Liver (tissue), 9 donors: ENCODE data around the gene ANKRD35. TPM values are rescaled to one million over a fixed set of nuclear protein-coding genes. Genes with fewer than 3 reads are reported as not detected.

Source experiments
- DNase-seq: peaks from one replicate; pipeline ENCODE4 v3.0.0-alpha.2; 2017; ENCODE audit warnings: low spot score
- H3K27ac ChIP-seq, 2 donors: one replicate each; pipeline ENCODE4 v1.7.0; 2013; ENCODE audit warnings: inconsistent platforms in 2 of 2, low read length in 2 of 2, control low read depth in 1 of 2, low read depth in 1 of 2, mild to moderate bottlenecking in 1 of 2
- H3K27me3 ChIP-seq, 4 donors: one replicate each; pipeline versions ENCODE4 v1.6.1 to v1.7.0; 2013; ENCODE audit warnings: low read length in 3 of 4, inconsistent platforms in 1 of 4, mild to moderate bottlenecking in 1 of 4, moderate library complexity in 1 of 4; ENCODE audit not compliant: control insufficient read depth in 4 of 4, insufficient read depth in 4 of 4
- H3K36me3 ChIP-seq, 4 donors: one replicate each; pipeline versions ENCODE4 v1.6.1 to v1.7.0; 2013; ENCODE audit warnings: low read length in 3 of 4, mild to moderate bottlenecking in 3 of 4, low read depth in 1 of 4, moderate library complexity in 1 of 4; ENCODE audit not compliant: control insufficient read depth in 4 of 4, insufficient read depth in 3 of 4
- H3K4me1 ChIP-seq, 4 donors: one replicate each; pipeline versions ENCODE4 v1.6.1 to v1.7.0; 2013; ENCODE audit warnings: low read length in 3 of 4, mild to moderate bottlenecking in 3 of 4, moderate library complexity in 1 of 4; ENCODE audit not compliant: control insufficient read depth in 4 of 4, insufficient read depth in 4 of 4
- H3K4me3 ChIP-seq, 3 donors: one replicate each; pipeline versions ENCODE4 v1.6.1 to v1.7.0; 2013; ENCODE audit warnings: low read length in 3 of 3, control low read depth in 1 of 3, low read depth in 1 of 3, mild to moderate bottlenecking in 1 of 3
- H3K9ac ChIP-seq, 2 donors: one replicate each; pipeline ENCODE4 v1.7.0; 2013; ENCODE audit warnings: low read length in 2 of 2, mild to moderate bottlenecking in 2 of 2, moderate library complexity in 2 of 2, control low read depth in 1 of 2, low read depth in 1 of 2
- H3K9me3 ChIP-seq, 4 donors: one replicate each; pipeline versions ENCODE4 v1.6.1 to v1.7.0; 2013; ENCODE audit warnings: low read length in 3 of 4; ENCODE audit not compliant: control insufficient read depth in 4 of 4
- EGR1 ChIP-seq, 2 donors: IDR thresholded peaks; 2 replicates each; pipeline ENCODE4 v1.6.1; 2016 to 2018; ENCODE audit warnings: antibody characterized with exemption in 2 of 2, low read depth in 2 of 2
- FOXA1 ChIP-seq: IDR thresholded peaks from 2 replicates; pipeline ENCODE4 v1.6.1; 2016; ENCODE audit warnings: antibody characterized with exemption
- FOXA2 ChIP-seq: IDR thresholded peaks from 2 replicates; pipeline ENCODE4 v1.6.1; 2016; ENCODE audit warnings: antibody characterized with exemption
- GABPA ChIP-seq, 2 donors: IDR thresholded peaks in 1 of 2; conservative IDR thresholded peaks in 1 of 2; 2 replicates each; pipeline ENCODE4 v1.6.1; 2016; ENCODE audit warnings: antibody characterized with exemption in 2 of 2, mild to moderate bottlenecking in 1 of 2, moderate library complexity in 1 of 2
- HNF4A ChIP-seq, 2 donors: conservative IDR thresholded peaks; 2 replicates each; pipeline ENCODE4 v1.6.1; 2016; ENCODE audit warnings: antibody characterized with exemption in 2 of 2, mild to moderate bottlenecking in 2 of 2
- HNF4G ChIP-seq: IDR thresholded peaks from 2 replicates; pipeline ENCODE4 v1.6.1; 2016; ENCODE audit warnings: antibody characterized with exemption
- JUND ChIP-seq, 2 donors: IDR thresholded peaks; 2 replicates each; pipeline ENCODE4 v1.6.1; 2016; ENCODE audit warnings: antibody characterized with exemption in 2 of 2
- NR2F2 ChIP-seq: IDR thresholded peaks from 2 replicates; pipeline ENCODE4 v1.6.1; 2016; ENCODE audit warnings: antibody characterized with exemption
- RXRA ChIP-seq, 2 donors: IDR thresholded peaks; 2 replicates each; pipeline ENCODE4 v1.6.1; 2017 to 2018; ENCODE audit warnings: antibody characterized with exemption in 2 of 2, mild to moderate bottlenecking in 1 of 2
- SP1 ChIP-seq: IDR thresholded peaks from 2 replicates; pipeline ENCODE4 v1.6.1; 2018; ENCODE audit warnings: antibody characterized with exemption, mild to moderate bottlenecking
- TAF1 ChIP-seq: conservative IDR thresholded peaks from 2 replicates; pipeline ENCODE4 v1.6.1; 2016; ENCODE audit warnings: antibody characterized with exemption, mild to moderate bottlenecking
- WGBS: extraction: QIAGEN DNeasy Blood & Tissue Kit; methylation state at CpG from one replicate; pipeline ENCODE4 v1.1.7; 2013; 5-methylcytosine and 5-hydroxymethylcytosine counted together
- polyA plus RNA-seq, 2 donors: library from polyadenylated mRNA; stranded (reverse) in 1 of 2; unstranded in 1 of 2; fragments of 200-250 nt in 1 of 2; fragments of >200 nt in 1 of 2; fragmentation: Nextera tagmentation in 1 of 2; extraction: Ambion mirVana in 1 of 2; gene quantifications; one replicate each; pipeline versions ENCODE4 v1.2.1 to v1.2.3, GENCODE V29; 2013 to 2015
- total RNA-seq, 2 donors: library from RNA; depleted of rRNA; stranded (reverse); fragments of >200 nt; gene quantifications; one replicate each; pipeline ENCODE4 v1.2.3, GENCODE V29; 2014
- TF ChIP-seq, protein P1 (sequence below): IDR thresholded peaks from 2 replicates; pipeline ENCODE4 v1.6.1; 2016; ENCODE audit warnings: antibody characterized with exemption
- TF ChIP-seq, protein P2 (sequence below): IDR thresholded peaks from 2 replicates; pipeline ENCODE4 v1.6.1; 2016; ENCODE audit warnings: antibody characterized with exemption
- TF ChIP-seq, protein P3 (sequence below): IDR thresholded peaks from 2 replicates; pipeline ENCODE4 v1.6.1; 2016; ENCODE audit warnings: antibody characterized with exemption, mild to moderate bottlenecking
- TF ChIP-seq, protein P4 (sequence below): fragments of 150-350 bp; IDR thresholded peaks from 2 replicates; pipeline ENCODE4 v1.5.1; 2017; ENCODE audit warnings: improper control_type of control experiment, low read depth, low read length; ENCODE audit not compliant: missing input control
- donor health status: healthy.
- donor health status: healthy.
- donor health status: healthy.
- donor health status: healthy.
- donor health status: healthy.

ANKRD35 gene
- total and polyA plus RNA-seq, 4 donors = 0.05 to 1.9 (median 1.4) TPM

DNA sequence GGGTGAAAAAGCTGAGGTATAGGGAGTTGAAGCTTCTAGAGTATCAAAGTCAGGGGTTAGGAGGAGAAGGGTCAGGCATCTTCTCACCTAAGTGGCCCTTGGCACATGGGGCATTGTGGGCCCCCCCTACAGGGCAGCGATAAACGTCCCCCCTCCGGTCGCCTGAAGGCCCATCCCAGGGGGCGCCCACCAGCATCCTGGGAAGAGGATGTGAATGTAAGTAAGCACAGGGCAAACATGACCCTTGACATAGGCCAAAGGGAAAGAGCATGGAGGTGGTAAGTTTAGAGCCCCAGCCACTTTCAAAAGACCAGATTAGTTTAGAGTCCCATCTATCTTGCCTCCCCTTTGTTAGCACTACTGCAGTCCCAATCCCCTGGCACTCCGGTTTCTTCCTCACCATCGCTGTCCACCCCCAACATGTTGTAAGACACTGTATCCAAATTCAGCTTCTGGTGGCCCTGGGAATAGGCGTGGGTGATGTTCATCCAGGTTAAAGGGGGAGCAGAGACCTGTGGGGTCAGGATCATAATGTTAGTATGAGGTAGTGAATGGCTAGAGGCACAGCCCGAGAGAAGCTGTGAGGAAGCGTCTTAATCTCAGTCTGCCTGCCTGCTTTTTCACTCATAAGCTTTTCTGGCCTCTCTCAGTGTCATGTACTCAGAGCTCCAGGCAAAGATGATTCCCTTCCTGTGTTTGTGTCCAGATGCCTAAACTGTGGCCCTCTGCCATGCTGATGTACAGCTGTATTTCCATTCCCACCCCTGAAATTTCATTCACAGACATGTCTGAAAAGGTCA lies 21.5 kb upstream of the ANKRD35 start:
- DNase-seq = no peak
- WGBS = 81% methylated on average over 10 of the region's 10 CpGs
- H3K4me3 ChIP-seq = no peak overlapping the region
- H3K36me3 ChIP-seq = peaks cover 4 to 9% (median 7%) of the 10 kb centered on the region in 4 donors
- no peak overlapping the region for H3K9ac ChIP-seq
- no peaks in the 10 kb centered on the region for H3K4me1 ChIP-seq
- TF ChIP-seq FOXA1 (no peak), TAF1 (no peak), SP1 (no peak), NR2F2 (no peak)
- TF ChIP-seq, protein P1, sequence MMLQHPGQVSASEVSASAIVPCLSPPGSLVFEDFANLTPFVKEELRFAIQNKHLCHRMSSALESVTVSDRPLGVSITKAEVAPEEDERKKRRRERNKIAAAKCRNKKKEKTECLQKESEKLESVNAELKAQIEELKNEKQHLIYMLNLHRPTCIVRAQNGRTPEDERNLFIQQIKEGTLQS = no peak
- no peaks in the 10 kb centered on the region for H3K27me3 ChIP-seq
- no peak overlapping the region for H3K27ac ChIP-seq
- no peaks in the 10 kb centered on the region for H3K9me3 ChIP-seq

DNA sequence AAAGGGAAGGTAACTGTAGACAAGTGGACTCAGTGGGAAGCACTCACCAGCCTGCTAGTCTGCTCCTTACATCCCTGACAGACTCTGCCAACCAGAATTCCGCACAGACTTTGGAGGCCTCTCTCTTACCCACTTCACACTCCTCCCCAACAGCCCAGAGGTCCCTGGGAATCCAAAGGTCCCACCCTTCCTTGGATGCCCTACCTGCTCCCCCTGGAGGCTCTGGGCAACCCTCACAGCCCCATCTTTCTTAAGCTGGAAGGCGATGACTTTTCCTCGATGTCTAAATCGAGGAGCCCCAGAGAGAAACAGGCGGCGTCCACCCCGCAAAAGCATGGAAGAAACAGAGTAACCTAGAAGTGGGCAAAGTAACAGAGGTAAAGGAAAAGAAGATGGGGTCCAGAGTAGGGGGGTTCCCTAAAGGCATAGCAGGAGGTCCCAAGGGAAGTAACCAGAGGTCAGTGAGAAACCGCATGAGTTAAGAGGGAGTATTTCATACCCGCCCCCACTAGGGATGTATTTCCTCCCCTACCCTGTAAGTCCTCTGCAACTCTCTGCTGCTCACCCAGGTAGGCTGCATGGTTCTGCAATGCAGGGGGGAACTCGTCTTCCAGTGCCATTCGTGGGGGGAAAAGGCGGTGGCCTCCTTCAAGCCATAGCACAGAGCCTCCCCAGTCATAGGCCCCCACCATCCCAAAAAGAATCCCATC lies 15.8 kb upstream of the ANKRD35 start:
- 94% methylated on average over 12 of the region's 12 CpGs for WGBS
- Histone ChIP-seq H3K27ac (no peak overlapping the region), H3K36me3 (no peaks in the 10 kb centered on the region)

More for the DNA sequence above, 15.8 kb upstream of the ANKRD35 start:
- no peak overlapping the region for H3K4me3 ChIP-seq
- no peak overlapping the region for H3K9ac ChIP-seq
- no peaks in the 10 kb centered on the region for H3K4me1 ChIP-seq
- H3K9me3 ChIP-seq = no peaks in the 10 kb centered on the region
- no peaks in the 10 kb centered on the region for H3K27me3 ChIP-seq
- no peak for DNase-seq
- TF ChIP-seq, protein P2, sequence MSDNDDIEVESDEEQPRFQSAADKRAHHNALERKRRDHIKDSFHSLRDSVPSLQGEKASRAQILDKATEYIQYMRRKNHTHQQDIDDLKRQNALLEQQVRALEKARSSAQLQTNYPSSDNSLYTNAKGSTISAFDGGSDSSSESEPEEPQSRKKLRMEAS = no peak
- TF ChIP-seq JUND (IDR thresholded peaks at IDR 0.05) (no peak), EGR1 (IDR thresholded peaks at IDR 0.05; ENCODE audit: low read depth in 2 of 2) (no peak), NR2F2 (no peak), RXRA (IDR thresholded peaks at IDR 0.05) (no peak), GABPA (IDR thresholded peaks at IDR 0.05 in 1 of 2, conservative IDR thresholded peaks at IDR 0.05 in 1 of 2) (no peak), HNF4A (conservative IDR thresholded peaks at IDR 0.05) (no peak), FOXA2 (no peak), SP1 (no peak), FOXA1 (no peak), HNF4G (no peak)
- TF ChIP-seq, protein P3, sequence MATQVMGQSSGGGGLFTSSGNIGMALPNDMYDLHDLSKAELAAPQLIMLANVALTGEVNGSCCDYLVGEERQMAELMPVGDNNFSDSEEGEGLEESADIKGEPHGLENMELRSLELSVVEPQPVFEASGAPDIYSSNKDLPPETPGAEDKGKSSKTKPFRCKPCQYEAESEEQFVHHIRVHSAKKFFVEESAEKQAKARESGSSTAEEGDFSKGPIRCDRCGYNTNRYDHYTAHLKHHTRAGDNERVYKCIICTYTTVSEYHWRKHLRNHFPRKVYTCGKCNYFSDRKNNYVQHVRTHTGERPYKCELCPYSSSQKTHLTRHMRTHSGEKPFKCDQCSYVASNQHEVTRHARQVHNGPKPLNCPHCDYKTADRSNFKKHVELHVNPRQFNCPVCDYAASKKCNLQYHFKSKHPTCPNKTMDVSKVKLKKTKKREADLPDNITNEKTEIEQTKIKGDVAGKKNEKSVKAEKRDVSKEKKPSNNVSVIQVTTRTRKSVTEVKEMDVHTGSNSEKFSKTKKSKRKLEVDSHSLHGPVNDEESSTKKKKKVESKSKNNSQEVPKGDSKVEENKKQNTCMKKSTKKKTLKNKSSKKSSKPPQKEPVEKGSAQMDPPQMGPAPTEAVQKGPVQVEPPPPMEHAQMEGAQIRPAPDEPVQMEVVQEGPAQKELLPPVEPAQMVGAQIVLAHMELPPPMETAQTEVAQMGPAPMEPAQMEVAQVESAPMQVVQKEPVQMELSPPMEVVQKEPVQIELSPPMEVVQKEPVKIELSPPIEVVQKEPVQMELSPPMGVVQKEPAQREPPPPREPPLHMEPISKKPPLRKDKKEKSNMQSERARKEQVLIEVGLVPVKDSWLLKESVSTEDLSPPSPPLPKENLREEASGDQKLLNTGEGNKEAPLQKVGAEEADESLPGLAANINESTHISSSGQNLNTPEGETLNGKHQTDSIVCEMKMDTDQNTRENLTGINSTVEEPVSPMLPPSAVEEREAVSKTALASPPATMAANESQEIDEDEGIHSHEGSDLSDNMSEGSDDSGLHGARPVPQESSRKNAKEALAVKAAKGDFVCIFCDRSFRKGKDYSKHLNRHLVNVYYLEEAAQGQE = no peak
- TF ChIP-seq, protein P4, sequence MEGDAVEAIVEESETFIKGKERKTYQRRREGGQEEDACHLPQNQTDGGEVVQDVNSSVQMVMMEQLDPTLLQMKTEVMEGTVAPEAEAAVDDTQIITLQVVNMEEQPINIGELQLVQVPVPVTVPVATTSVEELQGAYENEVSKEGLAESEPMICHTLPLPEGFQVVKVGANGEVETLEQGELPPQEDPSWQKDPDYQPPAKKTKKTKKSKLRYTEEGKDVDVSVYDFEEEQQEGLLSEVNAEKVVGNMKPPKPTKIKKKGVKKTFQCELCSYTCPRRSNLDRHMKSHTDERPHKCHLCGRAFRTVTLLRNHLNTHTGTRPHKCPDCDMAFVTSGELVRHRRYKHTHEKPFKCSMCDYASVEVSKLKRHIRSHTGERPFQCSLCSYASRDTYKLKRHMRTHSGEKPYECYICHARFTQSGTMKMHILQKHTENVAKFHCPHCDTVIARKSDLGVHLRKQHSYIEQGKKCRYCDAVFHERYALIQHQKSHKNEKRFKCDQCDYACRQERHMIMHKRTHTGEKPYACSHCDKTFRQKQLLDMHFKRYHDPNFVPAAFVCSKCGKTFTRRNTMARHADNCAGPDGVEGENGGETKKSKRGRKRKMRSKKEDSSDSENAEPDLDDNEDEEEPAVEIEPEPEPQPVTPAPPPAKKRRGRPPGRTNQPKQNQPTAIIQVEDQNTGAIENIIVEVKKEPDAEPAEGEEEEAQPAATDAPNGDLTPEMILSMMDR = no peak
